ENCODE results near the gene CERS2. TPM values are rescaled to one million over a fixed set of nuclear protein-coding genes. Genes with fewer than 3 reads are reported as not detected.

The CERS2 gene
- total RNA-seq, 2 donors from 2014 or later, result 70.9 to 84.8 TPM

DNA sequence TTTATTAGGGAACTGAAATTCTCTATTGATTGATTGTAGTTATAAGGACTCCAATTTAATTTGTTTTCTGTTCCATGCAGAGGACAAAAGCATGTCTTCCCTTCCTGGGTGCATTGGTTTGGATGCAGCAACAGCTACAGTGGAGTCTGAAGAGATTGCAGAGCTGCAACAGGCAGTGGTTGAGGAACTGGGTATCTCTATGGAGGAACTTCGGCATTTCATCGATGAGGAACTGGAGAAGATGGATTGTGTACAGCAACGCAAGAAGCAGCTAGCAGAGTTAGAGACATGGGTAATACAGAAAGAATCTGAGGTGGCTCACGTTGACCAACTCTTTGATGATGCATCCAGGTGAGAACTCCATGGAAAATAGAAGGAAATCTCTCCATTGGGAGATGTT, 47.0 kb downstream of the CERS2 start:
- Histone ChIP-seq H3K9me3 (no peaks in the 10 kb centered on the region), H3K36me3 (replicated peaks in 1 of 2; ENCODE audit: insufficient read depth in 1 of 2, low read depth in 2 of 2) (peaks cover 5 to 14% of the 10 kb centered on the region in 2 donors), H3K27ac (no peak overlapping the region), H3K4me3 (no peak overlapping the region), H3K4me1 (peaks cover 13% of the 10 kb centered on the region), H3K27me3 (no peaks in the 10 kb centered on the region)
- no peak for DNase-seq
- TF ChIP-seq CTCF (IDR thresholded peaks at IDR 0.05) (no peak), POLR2A (IDR thresholded peaks at IDR 0.05) (no peak)
- intact Hi-C loops (cut with DNase I), result no loop called here
- WGBS, 2 donors, result 70 to 94% methylated on average over 4 of the region's 4 CpGs
- ATAC-seq, result no peak

DNA sequence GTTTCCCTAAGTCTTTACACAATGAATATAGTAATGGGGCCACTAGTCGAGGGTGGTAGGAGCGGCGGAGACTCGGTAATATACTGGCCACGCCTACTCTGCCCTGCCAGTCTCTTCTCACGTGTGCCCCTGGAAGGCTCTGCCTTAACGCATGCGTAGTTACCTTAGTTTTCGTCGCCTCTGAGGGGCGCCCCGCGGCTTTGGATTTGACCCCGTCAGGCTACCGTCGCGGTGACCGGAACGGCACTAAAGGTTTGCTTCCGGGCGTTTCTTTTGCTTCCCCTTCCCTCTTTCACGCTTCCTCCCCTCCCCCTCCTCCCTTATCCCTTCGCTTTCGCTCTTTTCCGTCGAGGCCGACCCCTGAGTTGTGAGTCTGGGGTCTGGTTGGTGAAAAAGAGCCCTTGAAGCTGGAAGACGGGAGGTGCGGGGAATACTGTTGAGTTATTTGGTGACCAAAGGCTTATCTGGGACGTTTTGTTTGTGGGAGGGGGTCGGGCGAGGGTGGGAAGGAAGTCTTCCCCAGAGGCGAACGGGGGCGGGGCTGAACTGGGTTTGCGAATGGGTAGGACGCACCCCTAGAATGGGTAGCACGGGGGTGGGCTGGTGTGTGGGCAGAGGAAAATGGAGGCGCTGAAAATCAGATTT, 48.4 kb downstream of the CERS2 start, which contains the start of gene SETDB1:
Gene SETDB1, plus strand, starts transcription at position 267 of the 645 bp plus-strand sequence. CDS start 1,352 bp downstream, outside the sequence.
- Histone ChIP-seq H3K36me3 (replicated peaks in 1 of 2; ENCODE audit: insufficient read depth in 1 of 2, low read depth in 2 of 2) (peaks cover 5 to 14% of the 10 kb centered on the region in 2 donors), H3K4me3 (peak within 1 kb of the TSS; percentile 61 to 82), H3K27me3 (no peaks in the 10 kb centered on the region), H3K9me3 (no peaks in the 10 kb centered on the region), H3K4me1 (peaks cover 13% of the 10 kb centered on the region), H3K27ac (peak within 1 kb of the TSS; percentile 46 to 86 (median 82))
- WGBS, 2 donors, result 0 to 1% methylated on average over 38 to 39 of the region's 39 CpGs
- peak; percentile 99 for ATAC-seq
- TF ChIP-seq POLR2A (IDR thresholded peaks at IDR 0.05) (peak in 2 of 3 donors; percentile 51 to 66), CTCF (IDR thresholded peaks at IDR 0.05) (peak in 2 of 7 experiments; percentile 22 to 37)
- intact Hi-C loops (cut with DNase I), result no loop called here
- DNase-seq, result peak; percentile 95 to 98 (median 96)

DNA sequence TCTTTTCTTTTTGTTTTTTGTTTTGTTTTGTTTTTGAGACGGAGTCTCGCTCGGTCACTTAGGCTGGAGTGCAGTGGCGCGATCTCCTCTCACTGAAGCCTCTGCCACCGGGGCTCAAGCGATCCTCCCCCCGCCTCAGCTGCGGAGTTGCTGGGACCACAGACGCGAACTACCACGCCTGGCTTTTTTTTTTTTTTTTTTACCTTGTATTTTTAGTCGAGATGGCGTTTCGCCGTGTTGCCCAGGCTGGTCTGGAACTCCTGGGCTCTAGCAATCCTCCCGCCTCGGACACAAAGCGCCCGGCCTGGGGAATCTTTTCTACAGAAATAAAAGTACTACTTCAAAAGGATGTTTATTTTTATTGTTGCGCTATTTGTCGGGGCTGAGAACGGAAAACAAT, 49.6 kb downstream of the CERS2 start:
- Histone ChIP-seq H3K27me3 (no peaks in the 10 kb centered on the region), H3K36me3 (replicated peaks in 1 of 2; ENCODE audit: insufficient read depth in 1 of 2, low read depth in 2 of 2) (peaks cover 0 to 10% of the 10 kb centered on the region in 2 donors), H3K4me3 (no peak overlapping the region), H3K4me1 (peaks cover 13% of the 10 kb centered on the region), H3K27ac (peak overlapping the region in 1 of 4 donors; percentile 86), H3K9me3 (no peaks in the 10 kb centered on the region)
- TF ChIP-seq POLR2A (IDR thresholded peaks at IDR 0.05) (no peak), CTCF (IDR thresholded peaks at IDR 0.05) (no peak)
- DNase-seq (no peak), ATAC-seq (no peak)
- intact Hi-C loops (cut with DNase I), result no loop called here
- 74 to 77% methylated on average over 23 of the region's 23 CpGs for WGBS, 2 donors

- H3K4me1 ChIP-seq, result peaks cover 8% of the 10 kb centered on the region
- H3K4me3 ChIP-seq, result no peak overlapping the region
- no peak for TF ChIP-seq POLR2A (IDR thresholded peaks at IDR 0.05)
- TF ChIP-seq CTCF (IDR thresholded peaks at IDR 0.05), result peak; percentile 43 to 73 (median 68)
- intact Hi-C loops (cut with DNase I), result no loop called here
- H3K27me3 ChIP-seq, result no peaks in the 10 kb centered on the region
- no peaks in the 10 kb centered on the region for H3K9me3 ChIP-seq
- ATAC-seq (peak; percentile 36), DNase-seq (peak; percentile 72 to 79 (median 76))
- WGBS, 2 donors, result 39 to 44% methylated on average over 2 of the region's 2 CpGs
- H3K36me3 ChIP-seq (replicated peaks in 1 of 2; ENCODE audit: insufficient read depth in 1 of 2, low read depth in 2 of 2), result peaks cover 0 to under 1% of the 10 kb centered on the region in 2 donors
- no peak overlapping the region for H3K27ac ChIP-seq
Measured at GRCh38 chr1:150922519-150922975, 52.1 kb downstream of the CERS2 start.
